Ovary (tissue), 9 donors: Measurements from ENCODE around the gene ALDOB. TPM values are rescaled to one million over a fixed set of nuclear protein-coding genes. Genes with fewer than 3 reads are reported as not detected.

ENCODE experiments used
- DNase-seq, 5 donors: peaks; one replicate each; pipeline ENCODE4 v3.0.0-alpha.2; 2019 to 2020
- H3K27ac ChIP-seq, 2 donors: fragments of 200-600 bp; one replicate each; pipeline versions ENCODE4 v1.5.1 to v1.8.0; 2019 to 2022
- H3K27me3 ChIP-seq: fragments of 200-600 bp; one replicate; pipeline ENCODE4 v1.8.0; 2022
- H3K36me3 ChIP-seq: fragments of 200-600 bp; sonication (generic); one replicate; pipeline ENCODE4 v1.5.1; 2019
- H3K4me1 ChIP-seq: one replicate; pipeline ENCODE4 v1.8.1; 2013; ENCODE audit warnings: mild to moderate bottlenecking, moderate library complexity; ENCODE audit not compliant: insufficient read depth
- H3K4me3 ChIP-seq: fragments of 200-600 bp; sonication (generic); one replicate; pipeline ENCODE4 v1.5.1; 2017
- H3K9me3 ChIP-seq, 2 donors: fragments of 200-600 bp in 1 of 2; sonication (generic) in 1 of 2; one replicate each; pipeline versions ENCODE4 v1.5.1 to v1.8.1; 2013 to 2019; ENCODE audit warnings: mild to moderate bottlenecking in 1 of 2, moderate library complexity in 1 of 2
- CTCF ChIP-seq, 3 donors: fragments of 450-650 bp in 2 of 3; fragments of 200-600 bp in 1 of 3; IDR thresholded peaks; one replicate each; pipeline versions ENCODE4 v1.5.1 to v1.8.0; 2016 to 2022; ENCODE audit warnings: antibody characterized with exemption in 3 of 3, mild to moderate bottlenecking in 1 of 3
- EP300 ChIP-seq: sonication (generic); formaldehyde crosslinking; IDR thresholded peaks from one replicate; pipeline ENCODE4 v1.6.1; 2017; ENCODE audit warnings: antibody characterized with exemption
- POLR2A ChIP-seq: fragments of 450-650 bp; IDR thresholded peaks from one replicate; pipeline ENCODE4 v1.6.1; 2017; ENCODE audit warnings: antibody characterized with exemption, mild to moderate bottlenecking, moderate library complexity
- WGBS, 3 donors: extraction: QIAGEN DNeasy Blood & Tissue Kit in 1 of 3; methylation state at CpG; one replicate each; pipeline versions ENCODE4 v1.1.5 to v1.1.7; 2013 to 2017; 5-methylcytosine and 5-hydroxymethylcytosine counted together
- intact Hi-C, 4 donors: fragments of 100-400 bp; cut with DNase I; formaldehyde crosslinking; loops; one replicate each; pipeline versions ENCODE4 v1.11.0 to v1.15.1; 2022 to 2023
- polyA plus RNA-seq, 2 donors: library from polyadenylated mRNA; stranded (reverse); fragments of 200-250 nt in 1 of 2; fragments of 350-450 nt in 1 of 2; fragmentation: Illumina TruSeq in 1 of 2; extraction: RNeasy Lipid Tissue Mini Kit (QIAGEN cat#74804) in 1 of 2; gene quantifications; one replicate each; pipeline ENCODE4 v1.2.3, GENCODE V29; 2013 to 2014
- total RNA-seq, 7 donors: library from RNA; depleted of rRNA in 2 of 7; stranded (reverse); fragments of >200 nt in 2 of 7; fragmentation: NEBNext Ultra II Directional in 3 of 7; extraction: Animal tissue kit (Norgen Biotek cat#: 25700) in 3 of 7; gene quantifications; one replicate each; pipeline versions ENCODE4 v1.1.0 to v1.2.4, GENCODE V29; 2016 to 2023
- donor health status: DM: no; HTN: no; CAD: no; lungs with moderate emphysema.
- donor health status: DM: no; HTN: no; CAD: no.
- donor health status: Bipolar disorder and iron deficiency.
- donor health status: DM: yes; HTN: yes; CAD: no.
- donor health status: DM: no; HTN: no; CAD: no.
- donor health status: DM: yes; HTN: yes; CAD: no.

Gene ALDOB
- total and polyA plus RNA-seq, 9 donors = 0.18 to 14.7 (median 0.62) TPM; not detected in 2

- WGBS, 3 donors = 91 to 95% (median 92%) methylated on average over 3 of the region's 3 CpGs
- TF ChIP-seq EP300 (no peak), POLR2A (no peak), CTCF (IDR thresholded peaks at IDR 0.05) (no peak)
- DNase-seq = no peak
- Histone ChIP-seq H3K27ac (no peak overlapping the region), H3K27me3 (no peaks in the 10 kb centered on the region), H3K4me1 (no peaks in the 10 kb centered on the region), H3K4me3 (no peak overlapping the region), H3K36me3 (no peaks in the 10 kb centered on the region), H3K9me3 (no peaks in the 10 kb centered on the region)
- intact Hi-C loops = no loop called here
These were observed 6.7 kb upstream of the ALDOB start for GRCh38 chr9:101442318-101442717.

- no peaks in the 10 kb centered on the region for H3K36me3 ChIP-seq
- no peak overlapping the region for H3K4me3 ChIP-seq
- no peak overlapping the region for H3K27ac ChIP-seq
- no peak for DNase-seq
- no peaks in the 10 kb centered on the region for H3K9me3 ChIP-seq
- H3K27me3 ChIP-seq = no peaks in the 10 kb centered on the region
- no peaks in the 10 kb centered on the region for H3K4me1 ChIP-seq
- WGBS, 3 donors = 55 to 65% (median 63%) methylated on average over 3 of the region's 3 CpGs
- no peak for TF ChIP-seq POLR2A
- TF ChIP-seq CTCF (IDR thresholded peaks at IDR 0.05) = no peak
- TF ChIP-seq EP300 = no peak
- intact Hi-C loops = no loop called here
These were observed 5.2 kb upstream of the ALDOB start for GRCh38 chr9:101440714-101441230.

GRCh38 chr9:101438523-101438922 lies 2.9 kb upstream of the ALDOB start:
- Histone ChIP-seq H3K4me3 (no peak overlapping the region), H3K36me3 (no peaks in the 10 kb centered on the region), H3K9me3 (no peaks in the 10 kb centered on the region), H3K4me1 (no peaks in the 10 kb centered on the region), H3K27ac (no peak overlapping the region), H3K27me3 (no peaks in the 10 kb centered on the region)
- WGBS, 3 donors = 77 to 83% (median 77%) methylated on average over 3 of the region's 3 CpGs
- TF ChIP-seq CTCF (IDR thresholded peaks at IDR 0.05) (no peak), POLR2A (no peak), EP300 (no peak)
- no peak for DNase-seq
- intact Hi-C loops = no loop called here

GRCh38 chr9:101437806-101438232 lies 2.2 kb upstream of the ALDOB start:
- no peak overlapping the region for H3K4me3 ChIP-seq
- no peaks in the 10 kb centered on the region for H3K27me3 ChIP-seq
- intact Hi-C loops = no loop called here
- WGBS, 3 donors = 11 to 27% (median 25%) methylated on average over 2 of the region's 2 CpGs
- H3K27ac ChIP-seq = no peak overlapping the region
- DNase-seq = peak in 3 of 5 donors; percentile 20 to 47 (median 40)
- no peaks in the 10 kb centered on the region for H3K4me1 ChIP-seq
- no peaks in the 10 kb centered on the region for H3K9me3 ChIP-seq
- H3K36me3 ChIP-seq = no peaks in the 10 kb centered on the region
- TF ChIP-seq CTCF (IDR thresholded peaks at IDR 0.05) (no peak), EP300 (no peak), POLR2A (no peak)
